Upper lobe of left lung (tissue), 6 donors: Measurements from ENCODE around the gene CLIC3. TPM values are rescaled to one million over a fixed set of nuclear protein-coding genes. Genes with fewer than 3 reads are reported as not detected.

Experiments
- ATAC-seq, 2 donors: fragments of 200-7000 bp; cut with Tn5 transposase; one replicate each; pipeline ENCODE4 v1.9.1; 2022; ENCODE audit warnings: mild to moderate bottlenecking in 2 of 2, moderate library complexity in 2 of 2; ENCODE audit not compliant: low FRiP score in 2 of 2
- DNase-seq, 2 donors: peaks; one replicate each; pipeline ENCODE4 v3.0.0-alpha.2; 2019 to 2020
- H3K27ac ChIP-seq, 4 donors: fragments of 200-600 bp; sonication (generic); one replicate each; pipeline ENCODE4 v1.5.1; 2016 to 2019
- H3K27me3 ChIP-seq, 4 donors: fragments of 200-600 bp; sonication (generic); one replicate each; pipeline ENCODE4 v1.5.1; 2017 to 2019
- H3K36me3 ChIP-seq, 4 donors: fragments of 200-600 bp; sonication (generic); one replicate each; pipeline ENCODE4 v1.5.1; 2016 to 2019
- H3K4me1 ChIP-seq, 4 donors: fragments of 200-600 bp; sonication (generic); one replicate each; pipeline ENCODE4 v1.5.1; 2018 to 2019
- H3K4me3 ChIP-seq, 4 donors: fragments of 200-600 bp; sonication (generic); one replicate each; pipeline ENCODE4 v1.5.1; 2017 to 2019; ENCODE audit warnings: mild to moderate bottlenecking in 2 of 4, moderate library complexity in 1 of 4
- H3K9me3 ChIP-seq, 4 donors: fragments of 200-600 bp; sonication (generic); one replicate each; pipeline ENCODE4 v1.5.1; 2018 to 2019
- CTCF ChIP-seq, 6 experiments: fragments of 450-650 bp in 4 of 6; fragments of 200-600 bp in 2 of 6; sonication (generic) in 2 of 6; IDR thresholded peaks; one replicate each; pipeline ENCODE4 v1.5.1; 2016 to 2019; ENCODE audit warnings: antibody characterized with exemption in 6 of 6
- EP300 ChIP-seq, 4 donors: sonication (generic); formaldehyde crosslinking; IDR thresholded peaks; one replicate each; pipeline ENCODE4 v1.5.1; 2017; ENCODE audit warnings: antibody characterized with exemption in 4 of 4, control low read depth in 2 of 4
- POLR2A ChIP-seq, 4 donors: fragments of 450-650 bp; IDR thresholded peaks; one replicate each; pipeline ENCODE4 v1.5.1; 2016 to 2017; ENCODE audit warnings: antibody characterized with exemption in 4 of 4, mild to moderate bottlenecking in 2 of 4
- POLR2AphosphoS5 ChIP-seq, 2 donors: sonication (generic); formaldehyde crosslinking; IDR thresholded peaks; one replicate each; pipeline ENCODE4 v1.5.1; 2017; ENCODE audit warnings: antibody characterized with exemption in 2 of 2
- WGBS, 2 donors: methylation state at CpG; one replicate each; pipeline ENCODE4 v1.1.5; 2017 to 2018; 5-methylcytosine and 5-hydroxymethylcytosine counted together
- total RNA-seq, 6 donors: library from RNA; depleted of rRNA in 4 of 6; stranded (reverse); fragments of >200 nt in 4 of 6; gene quantifications; one replicate each; pipeline versions ENCODE4 v1.1.0 to v1.2.1, GENCODE V29; 2016 to 2021
- donor health status: DM: no; HTN: no; CAD: no; lungs with moderate emphysema.
- donor health status: DM: no; HTN: yes; CAD: no; lungs with severe emphysema.

Gene CLIC3
- total RNA-seq, 6 donors from 2014 or later: 41.9 to 132 (median 85.2) TPM

- H3K36me3 ChIP-seq: peaks cover 0 to 18% (median 8%) of the 10 kb centered on the region in 4 donors
- TF ChIP-seq CTCF (IDR thresholded peaks at IDR 0.05): no peak
- TF ChIP-seq POLR2AphosphoS5 (IDR thresholded peaks at IDR 0.05): no peak
- ATAC-seq: peak; percentile 12 to 58
- DNase-seq: peak; percentile 42 to 84
- H3K4me3 ChIP-seq: no peak overlapping the region
- 77% methylated on average over 18 to 20 of the region's 30 CpGs for WGBS, 2 donors
- no peak overlapping the region for H3K27ac ChIP-seq
- H3K27me3 ChIP-seq: no peaks in the 10 kb centered on the region
- H3K9me3 ChIP-seq: no peaks in the 10 kb centered on the region
- peaks cover under 1 to 12% (median 5%) of the 10 kb centered on the region in 4 donors for H3K4me1 ChIP-seq
Measured at GRCh38 chr9:137021979-137022661, 25.8 kb upstream of the CLIC3 start.

- no peaks in the 10 kb centered on the region for H3K9me3 ChIP-seq
- H3K27me3 ChIP-seq: no peaks in the 10 kb centered on the region
- no peak for ATAC-seq
- no peak for TF ChIP-seq POLR2AphosphoS5 (IDR thresholded peaks at IDR 0.05)
- TF ChIP-seq EP300 (IDR thresholded peaks at IDR 0.05): no peak
- TF ChIP-seq CTCF (IDR thresholded peaks at IDR 0.05): no peak
- no peak for TF ChIP-seq POLR2A (IDR thresholded peaks at IDR 0.05)
- no peak for DNase-seq
- WGBS, 2 donors: 95 to 100% methylated on average over 1 to 6 of the region's 6 CpGs
- no peak overlapping the region for H3K27ac ChIP-seq
- peaks cover 0 to 7% (median 0%) of the 10 kb centered on the region in 4 donors for H3K4me1 ChIP-seq
- no peak overlapping the region for H3K4me3 ChIP-seq
- H3K36me3 ChIP-seq: peaks cover 0 to 23% (median 13%) of the 10 kb centered on the region in 4 donors
Measured at GRCh38 chr9:137021568-137021978, 25.2 kb upstream of the CLIC3 start.

- Histone ChIP-seq H3K9me3 (no peaks in the 10 kb centered on the region), H3K27ac (no peak overlapping the region), H3K4me1 (peaks cover 0 to under 1% (median 0%) of the 10 kb centered on the region in 4 donors), H3K27me3 (no peaks in the 10 kb centered on the region), H3K36me3 (peaks cover 0 to 29% (median 17%) of the 10 kb centered on the region in 4 donors), H3K4me3 (no peak overlapping the region)
- no peak for TF ChIP-seq POLR2A (IDR thresholded peaks at IDR 0.05)
- TF ChIP-seq CTCF (IDR thresholded peaks at IDR 0.05): no peak
- TF ChIP-seq POLR2AphosphoS5 (IDR thresholded peaks at IDR 0.05): no peak
- no peak for TF ChIP-seq EP300 (IDR thresholded peaks at IDR 0.05)
- 94 to 96% methylated on average over 8 to 21 of the region's 32 CpGs for WGBS, 2 donors
- no peak for ATAC-seq
- DNase-seq: peak in 1 of 2 donors; percentile 81
Measured at GRCh38 chr9:137020771-137021567, 24.6 kb upstream of the CLIC3 start.

- WGBS, 2 donors: 94 to 95% methylated on average over 23 to 34 of the region's 34 CpGs
- Histone ChIP-seq H3K27me3 (no peaks in the 10 kb centered on the region), H3K27ac (no peak overlapping the region), H3K36me3 (peaks cover 0 to 37% (median 24%) of the 10 kb centered on the region in 4 donors), H3K9me3 (no peaks in the 10 kb centered on the region), H3K4me3 (no peak overlapping the region), H3K4me1 (no peaks in the 10 kb centered on the region)
- TF ChIP-seq CTCF (IDR thresholded peaks at IDR 0.05) (no peak), POLR2AphosphoS5 (IDR thresholded peaks at IDR 0.05) (no peak), EP300 (IDR thresholded peaks at IDR 0.05) (no peak), POLR2A (IDR thresholded peaks at IDR 0.05) (no peak)
- peak in 1 of 2 donors; percentile 67 for DNase-seq
- no peak for ATAC-seq
Measured at GRCh38 chr9:137019891-137020683, 23.7 kb upstream of the CLIC3 start.
